ENCODE measurements around the gene CDK2AP2.
"Not testable (repeated sequence)": the region's sequence is repeated elsewhere in the genome, so short reads cannot be mapped to it uniquely, and the experiment has no call there.

The CDK2AP2 gene

GRCh38 chr11:67489885-67490726, 17.9 kb downstream of the CDK2AP2 start:
- no peak for DNase-seq (ENCODE audit: low spot score)

GRCh38 chr11:67489203-67489884, 18.6 kb downstream of the CDK2AP2 start:
- no peak for DNase-seq (ENCODE audit: low spot score)

GRCh38 chr11:67486481-67487195, 21.3 kb downstream of the CDK2AP2 start:
- DNase-seq (ENCODE audit: low spot score) = no peak

GRCh38 chr11:67485873-67486361, 22.0 kb downstream of the CDK2AP2 start:
- DNase-seq (ENCODE audit: low spot score) = not testable (repeated sequence)

- DNase-seq (ENCODE audit: low spot score) = no peak
Measured at GRCh38 chr11:67484847-67485311, 23.1 kb downstream of the CDK2AP2 start.

GRCh38 chr11:67483831-67484665, 23.9 kb downstream of the CDK2AP2 start:
- DNase-seq (ENCODE audit: low spot score) = no peak

GRCh38 chr11:67482827-67483798, 24.8 kb downstream of the CDK2AP2 start, which contains the start of gene AIP:
AIP (plus strand) TSS chr11:67483026; CDS start chr11:67483159, 133 bp downstream.
- DNase-seq (ENCODE audit: low spot score) = peak; percentile 99

GRCh38 chr11:67482275-67482826, 25.6 kb downstream of the CDK2AP2 start:
- no peak for DNase-seq (ENCODE audit: low spot score)

GRCh38 chr11:67477344-67478050, 30.5 kb downstream of the CDK2AP2 start:
- DNase-seq (ENCODE audit: low spot score) = not testable (repeated sequence)

- not testable (repeated sequence) for DNase-seq (ENCODE audit: low spot score)
Measured at GRCh38 chr11:67476692-67477091, 31.3 kb downstream of the CDK2AP2 start.

- DNase-seq (ENCODE audit: low spot score) = no peak
Measured at GRCh38 chr11:67472882-67473281, 35.1 kb downstream of the CDK2AP2 start.

- no peak for DNase-seq (ENCODE audit: low spot score)
Measured at GRCh38 chr11:67470337-67471002, 37.5 kb downstream of the CDK2AP2 start.

- no peak for DNase-seq (ENCODE audit: low spot score)
Measured at GRCh38 chr11:67469508-67469811, 38.5 kb downstream of the CDK2AP2 start.

GRCh38 chr11:67468759-67469507, 39.0 kb downstream of the CDK2AP2 start, which contains the start of gene TMEM134:
TMEM134 (minus strand) TSS chr11:67469251; CDS start chr11:67469192, 59 bp downstream.
- DNase-seq (ENCODE audit: low spot score) = peak; percentile 96

- no peak for DNase-seq (ENCODE audit: low spot score)
Measured at GRCh38 chr11:67468456-67468758, 39.6 kb downstream of the CDK2AP2 start.

- no peak for DNase-seq (ENCODE audit: low spot score)
Measured at GRCh38 chr11:67468056-67468455, 39.9 kb downstream of the CDK2AP2 start.

GRCh38 chr11:67466962-67467771, 40.8 kb downstream of the CDK2AP2 start:
- no peak for DNase-seq (ENCODE audit: low spot score)
